Measurements from ENCODE around the gene MAML3. TPM values are rescaled to one million over a fixed set of nuclear protein-coding genes. Genes with fewer than 3 reads are reported as not detected.

The MAML3 gene
- total RNA-seq, 1 donor: 4.4 TPM

GRCh38 chr4:139899346-139899745 is 254.6 kb downstream of the MAML3 start:
- no peaks in the 10 kb centered on the region for H3K9me3 ChIP-seq (ENCODE audit: low read depth, low read length)

GRCh38 chr4:139898293-139898692 is 255.7 kb downstream of the MAML3 start:
- peak overlapping the region; percentile 1 for H3K4me3 ChIP-seq (ENCODE audit: low read length)
- H3K27me3 ChIP-seq (ENCODE audit: insufficient read depth, low read length): no peaks in the 10 kb centered on the region
- H3K4me1 ChIP-seq (ENCODE audit: insufficient read depth, low read length): peaks cover 6% of the 10 kb centered on the region
- H3K9me3 ChIP-seq (ENCODE audit: low read depth, low read length): no peaks in the 10 kb centered on the region

More at GRCh38 chr4:139899346-139899745, 254.6 kb downstream of the MAML3 start:
- Histone ChIP-seq H3K27me3 (ENCODE audit: insufficient read depth, low read length) (no peaks in the 10 kb centered on the region), H3K4me1 (ENCODE audit: insufficient read depth, low read length) (peaks cover 10% of the 10 kb centered on the region), H3K4me3 (ENCODE audit: low read length) (no peak overlapping the region)

GRCh38 chr4:139896091-139896604 is 257.8 kb downstream of the MAML3 start:
- Histone ChIP-seq H3K27me3 (ENCODE audit: insufficient read depth, low read length) (no peaks in the 10 kb centered on the region), H3K4me1 (ENCODE audit: insufficient read depth, low read length) (peaks cover 17% of the 10 kb centered on the region), H3K9me3 (ENCODE audit: low read depth, low read length) (no peaks in the 10 kb centered on the region), H3K4me3 (ENCODE audit: low read length) (no peak overlapping the region)

- Histone ChIP-seq H3K4me1 (ENCODE audit: insufficient read depth, low read length) (peaks cover 24% of the 10 kb centered on the region), H3K27me3 (ENCODE audit: insufficient read depth, low read length) (no peaks in the 10 kb centered on the region), H3K4me3 (ENCODE audit: low read length) (no peak overlapping the region), H3K9me3 (ENCODE audit: low read depth, low read length) (no peaks in the 10 kb centered on the region)
Measured at GRCh38 chr4:139893801-139894200, 260.2 kb downstream of the MAML3 start.

- Histone ChIP-seq H3K4me1 (ENCODE audit: insufficient read depth, low read length) (peaks cover 20% of the 10 kb centered on the region), H3K9me3 (ENCODE audit: low read depth, low read length) (no peaks in the 10 kb centered on the region), H3K27me3 (ENCODE audit: insufficient read depth, low read length) (no peaks in the 10 kb centered on the region), H3K4me3 (ENCODE audit: low read length) (no peak overlapping the region)
Measured at GRCh38 chr4:139892973-139893736, 260.8 kb downstream of the MAML3 start.

DNA sequence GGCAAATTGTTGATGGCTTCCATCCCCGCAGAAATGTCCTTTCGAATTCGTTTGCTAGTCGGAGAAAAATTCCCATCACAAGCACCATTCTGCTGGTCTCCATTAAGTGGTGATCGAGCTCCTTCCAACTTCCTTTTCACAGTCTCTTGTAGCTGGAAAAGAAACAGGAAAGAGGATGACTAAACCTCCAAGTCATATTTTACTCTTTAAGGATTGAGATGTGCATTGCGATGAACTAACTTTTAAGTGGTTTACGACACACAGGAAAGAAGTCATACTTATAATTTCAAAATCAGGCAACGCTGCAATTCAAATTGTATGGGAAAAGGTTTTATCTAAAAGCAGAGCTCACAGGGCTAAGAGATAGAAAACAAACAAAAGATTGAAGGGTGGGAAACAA is 263.2 kb downstream of the MAML3 start:
- Histone ChIP-seq H3K4me1 (ENCODE audit: insufficient read depth, low read length) (peaks cover 18% of the 10 kb centered on the region), H3K27me3 (ENCODE audit: insufficient read depth, low read length) (no peaks in the 10 kb centered on the region), H3K4me3 (ENCODE audit: low read length) (no peak overlapping the region), H3K9me3 (ENCODE audit: low read depth, low read length) (no peaks in the 10 kb centered on the region)

DNA sequence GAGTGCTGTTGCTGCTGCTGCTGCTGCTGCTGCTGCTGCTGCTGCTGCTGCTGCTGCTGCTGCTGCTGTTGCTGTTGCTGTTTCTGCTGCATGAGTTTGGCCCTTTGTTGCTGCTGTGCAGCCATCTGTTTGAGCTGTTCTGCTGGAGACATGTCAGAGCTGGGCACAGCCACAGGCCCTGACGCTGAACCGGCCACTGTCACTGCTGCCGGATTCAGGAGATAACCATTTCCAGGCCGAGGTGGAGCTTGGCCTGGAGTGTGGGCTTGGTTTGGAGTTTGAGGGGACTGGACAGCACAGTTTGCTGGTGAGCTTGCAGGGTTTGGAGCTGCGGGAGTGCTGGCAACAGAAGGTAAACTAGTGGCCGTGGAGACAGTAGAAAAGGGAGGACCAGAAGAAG is 264.1 kb downstream of the MAML3 start:
- no peaks in the 10 kb centered on the region for H3K27me3 ChIP-seq (ENCODE audit: insufficient read depth, low read length)
- H3K9me3 ChIP-seq (ENCODE audit: low read depth, low read length): no peaks in the 10 kb centered on the region
- H3K4me1 ChIP-seq (ENCODE audit: insufficient read depth, low read length): peaks cover 18% of the 10 kb centered on the region
- H3K4me3 ChIP-seq (ENCODE audit: low read length): no peak overlapping the region

DNA sequence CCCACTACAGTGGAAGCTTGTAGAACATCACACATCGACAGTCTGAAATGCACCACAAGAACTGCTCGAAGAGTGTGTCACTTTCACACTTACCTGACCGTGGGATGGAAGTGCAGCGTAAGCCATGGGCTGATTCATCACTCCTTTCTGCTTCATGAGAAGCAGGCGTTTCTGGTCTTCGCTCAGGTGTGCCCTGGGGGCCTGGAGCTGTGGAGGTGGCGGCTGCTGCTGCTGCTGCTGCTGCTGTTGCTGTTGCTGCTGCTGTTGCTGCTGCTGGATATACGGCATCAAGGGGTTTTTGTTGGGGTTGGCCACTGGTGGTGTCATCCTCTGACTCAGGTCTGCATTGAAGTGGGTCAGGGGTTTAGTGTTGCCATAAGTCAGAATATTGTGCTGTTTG is 264.7 kb downstream of the MAML3 start:
- no peaks in the 10 kb centered on the region for H3K9me3 ChIP-seq (ENCODE audit: low read depth, low read length)
- H3K4me3 ChIP-seq (ENCODE audit: low read length): no peak overlapping the region
- H3K4me1 ChIP-seq (ENCODE audit: insufficient read depth, low read length): peaks cover 18% of the 10 kb centered on the region
- no peaks in the 10 kb centered on the region for H3K27me3 ChIP-seq (ENCODE audit: insufficient read depth, low read length)

DNA sequence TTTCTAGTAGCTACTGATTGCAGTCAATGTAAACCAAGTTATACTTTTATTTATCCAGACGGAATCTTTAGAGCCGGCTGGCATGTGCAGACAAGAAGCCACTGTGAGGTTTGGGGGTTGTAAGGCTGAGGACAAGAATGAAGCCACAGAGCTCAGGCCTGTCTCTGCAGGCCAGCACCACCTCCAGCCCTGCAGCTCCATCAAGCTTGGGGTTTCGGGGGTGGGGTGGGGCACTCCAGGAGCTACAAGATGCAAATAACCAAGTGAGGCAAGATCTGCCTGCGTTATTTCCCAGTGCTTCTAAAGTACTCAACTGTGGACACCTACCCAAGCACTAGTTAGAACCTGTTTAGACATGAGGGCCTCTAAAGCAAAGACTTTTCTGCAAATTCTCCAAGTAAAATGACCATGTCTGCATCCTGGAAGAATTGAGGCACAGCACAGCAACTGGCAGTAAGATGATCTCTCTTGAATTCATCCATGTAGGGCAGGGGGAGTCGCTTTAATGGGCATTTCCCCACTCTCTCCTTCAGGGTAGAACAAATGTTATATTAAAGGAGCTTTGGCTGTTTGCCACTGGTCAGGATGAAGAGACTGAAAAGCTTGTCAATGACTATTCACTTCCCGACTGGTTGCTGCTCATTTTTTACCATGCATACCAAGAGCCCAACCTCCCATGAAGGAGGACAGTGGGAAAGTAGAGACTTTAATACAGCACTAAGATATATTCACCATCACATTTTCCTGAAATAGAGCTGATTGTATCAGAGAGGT is 265.8 kb downstream of the MAML3 start:
- Histone ChIP-seq H3K27me3 (ENCODE audit: insufficient read depth, low read length) (no peaks in the 10 kb centered on the region), H3K4me3 (ENCODE audit: low read length) (no peak overlapping the region), H3K9me3 (ENCODE audit: low read depth, low read length) (no peaks in the 10 kb centered on the region), H3K4me1 (ENCODE audit: insufficient read depth, low read length) (peaks cover 18% of the 10 kb centered on the region)

- Histone ChIP-seq H3K4me3 (ENCODE audit: low read length) (no peak overlapping the region), H3K27me3 (ENCODE audit: insufficient read depth, low read length) (no peaks in the 10 kb centered on the region), H3K9me3 (ENCODE audit: low read depth, low read length) (no peaks in the 10 kb centered on the region), H3K4me1 (ENCODE audit: insufficient read depth, low read length) (peaks cover 18% of the 10 kb centered on the region)
Measured at GRCh38 chr4:139887376-139887802, 266.6 kb downstream of the MAML3 start.

GRCh38 chr4:139886798-139887197 is 267.2 kb downstream of the MAML3 start:
- Histone ChIP-seq H3K4me3 (ENCODE audit: low read length) (no peak overlapping the region), H3K27me3 (ENCODE audit: insufficient read depth, low read length) (no peaks in the 10 kb centered on the region), H3K9me3 (ENCODE audit: low read depth, low read length) (no peaks in the 10 kb centered on the region), H3K4me1 (ENCODE audit: insufficient read depth, low read length) (peaks cover 14% of the 10 kb centered on the region)

- H3K9me3 ChIP-seq (ENCODE audit: low read depth, low read length): no peaks in the 10 kb centered on the region
- no peaks in the 10 kb centered on the region for H3K4me1 ChIP-seq (ENCODE audit: insufficient read depth, low read length)
- H3K4me3 ChIP-seq (ENCODE audit: low read length): no peak overlapping the region
- H3K27me3 ChIP-seq (ENCODE audit: insufficient read depth, low read length): no peaks in the 10 kb centered on the region
Measured at GRCh38 chr4:139884438-139884837, 269.5 kb downstream of the MAML3 start.

- Histone ChIP-seq H3K27me3 (ENCODE audit: insufficient read depth, low read length) (no peaks in the 10 kb centered on the region), H3K9me3 (ENCODE audit: low read depth, low read length) (no peaks in the 10 kb centered on the region), H3K4me1 (ENCODE audit: insufficient read depth, low read length) (no peaks in the 10 kb centered on the region), H3K4me3 (ENCODE audit: low read length) (no peak overlapping the region)
Measured at GRCh38 chr4:139880841-139881240, 273.1 kb downstream of the MAML3 start.

DNA sequence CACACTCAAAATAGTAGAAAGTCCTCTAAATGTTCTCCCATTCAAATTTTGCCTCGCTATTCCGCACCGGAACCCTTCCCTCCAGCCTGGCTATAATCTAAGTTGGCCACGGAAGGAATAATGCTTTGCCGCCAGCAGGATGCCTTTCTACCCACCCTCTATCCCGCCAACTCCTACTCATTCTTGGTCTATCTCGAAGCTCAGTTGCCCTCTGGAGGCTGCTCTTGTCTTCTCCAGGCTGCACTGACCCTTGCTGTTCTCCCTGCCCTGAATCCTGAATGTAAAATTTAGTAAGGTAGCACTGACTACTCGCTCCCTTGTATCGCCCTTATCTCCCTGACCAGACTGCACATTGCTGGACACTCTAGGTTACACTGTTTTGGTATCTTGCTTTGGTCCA is 275.9 kb downstream of the MAML3 start:
- Histone ChIP-seq H3K4me1 (ENCODE audit: insufficient read depth, low read length) (peaks cover 7% of the 10 kb centered on the region), H3K4me3 (ENCODE audit: low read length) (no peak overlapping the region), H3K9me3 (ENCODE audit: low read depth, low read length) (no peaks in the 10 kb centered on the region), H3K27me3 (ENCODE audit: insufficient read depth, low read length) (no peaks in the 10 kb centered on the region)

GRCh38 chr4:139876337-139876941 is 277.5 kb downstream of the MAML3 start:
- Histone ChIP-seq H3K4me3 (ENCODE audit: low read length) (no peak overlapping the region), H3K4me1 (ENCODE audit: insufficient read depth, low read length) (peaks cover 23% of the 10 kb centered on the region), H3K9me3 (ENCODE audit: low read depth, low read length) (no peaks in the 10 kb centered on the region), H3K27me3 (ENCODE audit: insufficient read depth, low read length) (no peaks in the 10 kb centered on the region)

Data from mononuclear cell (primary cell).